Measurements from ENCODE around the gene FLNC. TPM values are rescaled to one million over a fixed set of nuclear protein-coding genes. Genes with fewer than 3 reads are reported as not detected.

FLNC gene
- total and polyA plus RNA-seq, 9 of the 15 experiments (the other 6 are each of a cell fraction or from before 2014, with no cell fraction given) = 0.90 to 155 (median 28.8) TPM

DNA sequence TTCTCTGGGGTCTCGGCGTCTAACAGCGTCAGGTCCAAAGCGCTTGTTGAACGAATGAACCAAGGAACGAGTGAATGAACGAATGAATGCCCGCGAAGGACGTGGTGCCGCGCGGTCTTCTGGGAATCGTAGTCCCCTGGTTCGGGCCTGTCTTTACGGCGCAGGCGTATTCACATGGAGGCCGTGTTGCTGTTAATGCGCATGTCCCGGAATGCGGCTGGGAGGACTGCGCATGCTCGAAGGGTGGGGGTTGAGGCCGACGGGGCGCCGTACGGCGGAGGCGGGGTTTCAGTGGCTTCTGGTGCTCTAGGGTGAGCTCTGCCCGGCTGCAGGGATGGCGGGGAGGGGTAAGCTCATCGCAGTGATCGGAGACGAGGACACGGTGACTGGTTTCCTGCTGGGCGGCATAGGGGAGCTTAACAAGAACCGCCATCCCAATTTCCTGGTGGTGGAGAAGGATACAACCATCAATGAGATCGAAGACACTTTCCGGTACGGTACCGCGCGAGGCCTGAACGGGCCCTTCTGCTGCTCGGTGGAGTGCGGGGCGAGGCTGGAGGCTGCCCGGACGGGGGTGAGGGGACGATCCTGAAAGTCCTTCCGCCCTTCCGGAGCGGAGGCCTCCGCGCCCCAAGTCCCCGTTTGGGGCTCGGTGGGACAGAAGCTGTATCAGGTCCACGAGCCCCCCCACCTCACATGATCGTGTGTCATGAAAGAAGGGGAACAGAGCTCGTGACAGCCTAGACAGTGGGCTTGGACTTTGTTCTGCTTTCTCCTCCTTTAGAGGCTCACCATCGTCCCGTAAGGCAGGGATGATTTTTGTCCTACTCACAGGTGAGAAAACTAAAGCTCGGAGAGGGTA, 32.6 kb downstream of the FLNC start, which contains the start of gene ATP6V1F (continued):
- TF ChIP-seq, protein P1, sequence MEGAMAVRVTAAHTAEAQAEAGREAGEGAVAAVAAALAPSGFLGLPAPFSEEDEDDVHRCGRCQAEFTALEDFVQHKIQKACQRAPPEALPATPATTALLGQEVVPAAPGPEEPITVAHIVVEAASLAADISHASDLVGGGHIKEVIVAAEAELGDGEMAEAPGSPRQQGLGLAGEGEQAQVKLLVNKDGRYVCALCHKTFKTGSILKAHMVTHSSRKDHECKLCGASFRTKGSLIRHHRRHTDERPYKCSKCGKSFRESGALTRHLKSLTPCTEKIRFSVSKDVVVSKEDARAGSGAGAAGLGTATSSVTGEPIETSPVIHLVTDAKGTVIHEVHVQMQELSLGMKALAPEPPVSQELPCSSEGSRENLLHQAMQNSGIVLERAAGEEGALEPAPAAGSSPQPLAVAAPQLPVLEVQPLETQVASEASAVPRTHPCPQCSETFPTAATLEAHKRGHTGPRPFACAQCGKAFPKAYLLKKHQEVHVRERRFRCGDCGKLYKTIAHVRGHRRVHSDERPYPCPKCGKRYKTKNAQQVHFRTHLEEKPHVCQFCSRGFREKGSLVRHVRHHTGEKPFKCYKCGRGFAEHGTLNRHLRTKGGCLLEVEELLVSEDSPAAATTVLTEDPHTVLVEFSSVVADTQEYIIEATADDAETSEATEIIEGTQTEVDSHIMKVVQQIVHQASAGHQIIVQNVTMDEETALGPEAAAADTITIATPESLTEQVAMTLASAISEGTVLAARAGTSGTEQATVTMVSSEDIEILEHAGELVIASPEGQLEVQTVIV (CRISPR knock-in tag; IDR thresholded peaks at IDR 0.05; ENCODE audit: borderline replicate concordance) = no peak
- TF ChIP-seq KDM1A (IDR thresholded peaks at IDR 0.05) = no peak
- no peak for TF ChIP-seq TAF15 (IDR thresholded peaks at IDR 0.05; ENCODE audit: low read depth, low read length)
- TF ChIP-seq CBX1 (IDR thresholded peaks at IDR 0.05; ENCODE audit: low read depth) = peak; percentile 41; the same call in 1 of the 2 replicates
- TF ChIP-seq POLR3G (IDR thresholded peaks at IDR 0.05; ENCODE audit: extremely low read depth, insufficient read length, insufficient replicate concordance) = no peak
- no peak for TF ChIP-seq ZNF551 (CRISPR knock-in tag; IDR thresholded peaks at IDR 0.05)
- peak; percentile 78; the same call in 1 of the 2 replicates for TF ChIP-seq ETS1 (conservative IDR thresholded peaks at IDR 0.05; ENCODE audit: control insufficient read depth, low read depth, low read length)
- TF ChIP-seq MYC (IDR thresholded peaks at IDR 0.05; ENCODE audit: low read depth, low read length) = peak; percentile 59
- peak; percentile 81; the same call in 1 of the 2 replicates for TF ChIP-seq MYC (CRISPR knock-in tag; IDR thresholded peaks at IDR 0.05; ENCODE audit: borderline replicate concordance, low read depth)
- peak; percentile 81; the same call in 1 of the 2 replicates for TF ChIP-seq LARP7 (IDR thresholded peaks at IDR 0.05)
- TF ChIP-seq TEAD2 (tag; IDR thresholded peaks at IDR 0.05) = no peak
- 0 out of 2 replicates have a peak, but pooled peaks have one; percentile 39 for TF ChIP-seq RB1 (IDR thresholded peaks at IDR 0.05; ENCODE audit: low read depth)
- TF ChIP-seq ZNF77 (CRISPR knock-in tag; IDR thresholded peaks at IDR 0.05) = no peak
- no peak for TF ChIP-seq ZNF274 (IDR thresholded peaks at IDR 0.05; ENCODE audit: borderline replicate concordance, low read depth, low read length)
- TF ChIP-seq TARDBP (IDR thresholded peaks at IDR 0.05) = peak; percentile 81; the same call in 1 of the 2 replicates
- peak; percentile 62; the same call in 1 of the 2 replicates for TF ChIP-seq MITF (IDR thresholded peaks at IDR 0.05)
- no peak for TF ChIP-seq MTF1 (CRISPR knock-in tag; IDR thresholded peaks at IDR 0.05; ENCODE audit: borderline replicate concordance)
- no peak for TF ChIP-seq SETDB1 (IDR thresholded peaks at IDR 0.05; ENCODE audit: low read length)
- TF ChIP-seq, protein P2, sequence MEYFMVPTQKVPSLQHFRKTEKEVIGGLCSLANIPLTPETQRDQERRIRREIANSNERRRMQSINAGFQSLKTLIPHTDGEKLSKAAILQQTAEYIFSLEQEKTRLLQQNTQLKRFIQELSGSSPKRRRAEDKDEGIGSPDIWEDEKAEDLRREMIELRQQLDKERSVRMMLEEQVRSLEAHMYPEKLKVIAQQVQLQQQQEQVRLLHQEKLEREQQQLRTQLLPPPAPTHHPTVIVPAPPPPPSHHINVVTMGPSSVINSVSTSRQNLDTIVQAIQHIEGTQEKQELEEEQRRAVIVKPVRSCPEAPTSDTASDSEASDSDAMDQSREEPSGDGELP (CRISPR knock-in tag; IDR thresholded peaks at IDR 0.05; ENCODE audit: borderline replicate concordance) = peak; percentile 76; the same call in 1 of the 2 replicates
